ENCODE data around the gene AMZ1.

Gene AMZ1

GRCh38 chr7:2700141-2700850 is 12.3 kb downstream of the AMZ1 start:
- H3K27ac ChIP-seq = no peak overlapping the region
- no peak for DNase-seq (ENCODE audit: low spot score)
- ChIA-PET POLR2A (ENCODE audit: low non-redundant PET) (interaction anchor here (0.6 kb wide), 1 partner anchor 14 kb away, joined by 5 read pairs; no protein-coding TSS in a partner anchor), CTCF (no interaction called here)
- TF ChIP-seq CTCF (conservative IDR thresholded peaks at IDR 0.05; ENCODE audit: low read depth) = no peak

- DNase-seq (ENCODE audit: low spot score) = no peak
- CTCF ChIA-PET = interaction anchor here (0.6 to 0.8 kb wide), 3 partner anchors 9 to 223 kb away, joined by 3 to 7 read pairs (median 3); no protein-coding TSS in a partner anchor
- POLR2A ChIA-PET (ENCODE audit: low non-redundant PET) = no interaction called here
- H3K27ac ChIP-seq = no peak overlapping the region; the same call in 1 of the 2 replicates
- no peak for TF ChIP-seq CTCF (conservative IDR thresholded peaks at IDR 0.05; ENCODE audit: low read depth)
Observed at GRCh38 chr7:2701424-2701823, 13.4 kb downstream of the AMZ1 start.

GRCh38 chr7:2701832-2702593 is 14.0 kb downstream of the AMZ1 start:
- POLR2A ChIA-PET (ENCODE audit: low non-redundant PET) = no interaction called here
- CTCF ChIA-PET = interaction anchor here (0.6 to 0.8 kb wide), 3 partner anchors 9 to 223 kb away, joined by 3 to 7 read pairs (median 3); no protein-coding TSS in a partner anchor

GRCh38 chr7:2702594-2702957 is 14.6 kb downstream of the AMZ1 start:
- ChIA-PET POLR2A (ENCODE audit: low non-redundant PET) (no interaction called here), CTCF (no interaction called here)
- no peak for DNase-seq (ENCODE audit: low spot score)

More at GRCh38 chr7:2701832-2702593, 14.0 kb downstream of the AMZ1 start:
- TF ChIP-seq CTCF (conservative IDR thresholded peaks at IDR 0.05; ENCODE audit: low read depth) = no peak
- peak; percentile 36 for DNase-seq (ENCODE audit: low spot score)
- no peak overlapping the region; the same call in 1 of the 2 replicates for H3K27ac ChIP-seq

GRCh38 chr7:2705371-2706096 is 17.5 kb downstream of the AMZ1 start:
- TF ChIP-seq CTCF (conservative IDR thresholded peaks at IDR 0.05; ENCODE audit: low read depth) = no peak
- no peak overlapping the region for H3K27ac ChIP-seq
- CTCF ChIA-PET = no interaction called here
- POLR2A ChIA-PET (ENCODE audit: low non-redundant PET) = no interaction called here
- DNase-seq (ENCODE audit: low spot score) = no peak

More at GRCh38 chr7:2702594-2702957, 14.6 kb downstream of the AMZ1 start:
- H3K27ac ChIP-seq = no peak overlapping the region; the same call in 1 of the 2 replicates
- no peak for TF ChIP-seq CTCF (conservative IDR thresholded peaks at IDR 0.05; ENCODE audit: low read depth)

GRCh38 chr7:2706685-2707126 is 18.7 kb downstream of the AMZ1 start:
- ChIA-PET CTCF (no interaction called here), POLR2A (ENCODE audit: low non-redundant PET) (no interaction called here)
- no peak for DNase-seq (ENCODE audit: low spot score)

More at GRCh38 chr7:2706685-2707126, 18.7 kb downstream of the AMZ1 start:
- TF ChIP-seq CTCF (conservative IDR thresholded peaks at IDR 0.05; ENCODE audit: low read depth) = no peak
- no peak overlapping the region for H3K27ac ChIP-seq

Data from RWPE1 (cell line).